HG03095 (cell line): ENCODE data around the gene NBPF12.
"Not testable (repeated sequence)": the region's sequence is repeated elsewhere in the genome, so short reads cannot be mapped to it uniquely, and the experiment has no call there.

ENCODE experiments used
- ATAC-seq: cut with Tn5 transposase; IDR thresholded peaks from one replicate; pipeline ENCODE4 v1.9.1; 2021; ENCODE audit warnings: moderate library complexity; ENCODE audit not compliant: unreplicated experiment

NBPF12 gene

GRCh38 chr1:146938242-146938902 is at the start of gene NBPF12:
NBPF12 (plus strand) TSS chr1:146938324; CDS start chr1:146960144, 21,820 bp downstream.
- peak; percentile 70 for ATAC-seq

- ATAC-seq = not testable (repeated sequence)
These were observed 46.8 kb upstream of the NBPF12 start for GRCh38 chr1:146891355-146891754.

- ATAC-seq = not testable (repeated sequence)
These were observed 45.8 kb upstream of the NBPF12 start for GRCh38 chr1:146892331-146892730.

- ATAC-seq = not testable (repeated sequence)
These were observed 30.4 kb upstream of the NBPF12 start for GRCh38 chr1:146907565-146908261.

- ATAC-seq = not testable (repeated sequence)
These were observed 25.1 kb upstream of the NBPF12 start for GRCh38 chr1:146912975-146913374.

GRCh38 chr1:146920811-146921210 is 17.3 kb upstream of the NBPF12 start:
- ATAC-seq = not testable (repeated sequence)

GRCh38 chr1:146922614-146923013 is 15.5 kb upstream of the NBPF12 start:
- ATAC-seq = not testable (repeated sequence)

- not testable (repeated sequence) for ATAC-seq
These were observed 14.0 kb upstream of the NBPF12 start for GRCh38 chr1:146924106-146924505.

- not testable (repeated sequence) for ATAC-seq
These were observed 11.7 kb upstream of the NBPF12 start for GRCh38 chr1:146926413-146926812.

- ATAC-seq = not testable (repeated sequence)
These were observed 7.9 kb upstream of the NBPF12 start for GRCh38 chr1:146930225-146930624.

GRCh38 chr1:146934390-146935223 is 3.5 kb upstream of the NBPF12 start:
- ATAC-seq = peak; percentile 43

- not testable (repeated sequence) for ATAC-seq
These were observed 662 bp upstream of the NBPF12 start for GRCh38 chr1:146937462-146937861.

GRCh38 chr1:146938927-146939786 is 1.0 kb downstream of the NBPF12 start:
- ATAC-seq = peak; percentile 15

- not testable (repeated sequence) for ATAC-seq
These were observed 2.2 kb downstream of the NBPF12 start for GRCh38 chr1:146940293-146940692.

GRCh38 chr1:146943342-146943886 is 5.3 kb downstream of the NBPF12 start:
- ATAC-seq = not testable (repeated sequence)

- not testable (repeated sequence) for ATAC-seq
These were observed 10.0 kb downstream of the NBPF12 start for GRCh38 chr1:146948127-146948526.

- ATAC-seq = not testable (repeated sequence)
These were observed 26.2 kb downstream of the NBPF12 start for GRCh38 chr1:146964340-146964739.

GRCh38 chr1:146966351-146966750 is 28.2 kb downstream of the NBPF12 start:
- ATAC-seq = not testable (repeated sequence)

- ATAC-seq = not testable (repeated sequence)
These were observed 32.5 kb downstream of the NBPF12 start for GRCh38 chr1:146970656-146971055.

- not testable (repeated sequence) for ATAC-seq
These were observed 34.6 kb downstream of the NBPF12 start for GRCh38 chr1:146972681-146973080.
